K562 (cell line): ENCODE data around the gene MYO15A. TPM values are rescaled to one million over a fixed set of nuclear protein-coding genes. Genes with fewer than 3 reads are reported as not detected.

Source experiments
- REST ChIP-seq, 2 experiments: fragments of 450-650 bp; formaldehyde crosslinking in 1 of 2; IDR thresholded peaks; 2 replicates each; pipeline versions ENCODE4 v1.4.0 to v1.6.1; 2014 to 2020; ENCODE audit warnings: mild to moderate bottlenecking in 2 of 2, borderline replicate concordance in 1 of 2, low read depth in 1 of 2
- SMC3 ChIP-seq: conservative IDR thresholded peaks from 2 replicates; pipeline ENCODE4 v1.6.1; 2011; ENCODE audit warnings: low read depth, low read length, improper control_type of control experiment; ENCODE audit not compliant: insufficient read depth
- polyA plus RNA-seq, 8 experiments: library from polyadenylated mRNA; depleted of rRNA in 4 of 8; stranded (reverse) in 5 of 8; unstranded in 3 of 8; fragments of >200 nt; fragmentation: Nextera tagmentation in 2 of 8; fragmentation: Illumina TruSeq in 1 of 8; extraction: Ambion mirVana in 2 of 8; extraction: Trizol in 1 of 8; gene quantifications; 2 replicates each; pipeline versions ENCODE4 v1.2.1 to v1.2.3, GENCODE V29; 2011 to 2014; ENCODE audit warnings: inconsistent platforms in 1 of 8, missing spikeins in 1 of 8
- total RNA-seq, 7 experiments: library from RNA; depleted of rRNA in 6 of 7; stranded (reverse); fragments of >200 nt in 6 of 7; fragmentation: Illumina TruSeq in 2 of 7; extraction: Trizol in 2 of 7; gene quantifications; 2 replicates each; pipeline versions ENCODE4 v1.2.1 to v1.2.3, GENCODE V29; 2011 to 2021; ENCODE audit warnings: low replicate concordance in 1 of 7

The MYO15A gene
- total and polyA plus RNA-seq, 9 of the 15 experiments (the other 6 are each of a cell fraction or from before 2014, with no cell fraction given): 0.05 to 0.88 (median 0.14) TPM; not detected in 1

- TF ChIP-seq REST (IDR thresholded peaks at IDR 0.05; ENCODE audit: borderline replicate concordance) (peak; percentile 9; the same call in 1 of the 2 replicates), REST (CRISPR knock-in tag; IDR thresholded peaks at IDR 0.05; ENCODE audit: low read depth) (no peak), SMC3 (peak; percentile 21; the same call in 1 of the 2 replicates)
These were observed 32.8 kb downstream of the MYO15A start (continued) for GRCh38 chr17:18141210-18141803.
